Fibroblast of pulmonary artery (primary cell): ENCODE results near the gene CRYBG1.

Source experiments
- DNase-seq: peaks from one replicate; pipeline ENCODE4 v3.0.0-alpha.2; 2010; ENCODE audit warnings: low read depth
- H3K4me3 ChIP-seq: replicated peaks from 2 replicates; pipeline ENCODE4 v1.5.1; 2011; ENCODE audit warnings: low read depth, mild to moderate bottlenecking, control low read depth, low read length, moderate library complexity
- CTCF ChIP-seq: IDR thresholded peaks from 2 replicates; pipeline ENCODE4 v1.5.1; 2011; ENCODE audit warnings: mild to moderate bottlenecking, control low read depth, low read length, inconsistent platforms; ENCODE audit errors: missing control alignments

Gene CRYBG1

DNA sequence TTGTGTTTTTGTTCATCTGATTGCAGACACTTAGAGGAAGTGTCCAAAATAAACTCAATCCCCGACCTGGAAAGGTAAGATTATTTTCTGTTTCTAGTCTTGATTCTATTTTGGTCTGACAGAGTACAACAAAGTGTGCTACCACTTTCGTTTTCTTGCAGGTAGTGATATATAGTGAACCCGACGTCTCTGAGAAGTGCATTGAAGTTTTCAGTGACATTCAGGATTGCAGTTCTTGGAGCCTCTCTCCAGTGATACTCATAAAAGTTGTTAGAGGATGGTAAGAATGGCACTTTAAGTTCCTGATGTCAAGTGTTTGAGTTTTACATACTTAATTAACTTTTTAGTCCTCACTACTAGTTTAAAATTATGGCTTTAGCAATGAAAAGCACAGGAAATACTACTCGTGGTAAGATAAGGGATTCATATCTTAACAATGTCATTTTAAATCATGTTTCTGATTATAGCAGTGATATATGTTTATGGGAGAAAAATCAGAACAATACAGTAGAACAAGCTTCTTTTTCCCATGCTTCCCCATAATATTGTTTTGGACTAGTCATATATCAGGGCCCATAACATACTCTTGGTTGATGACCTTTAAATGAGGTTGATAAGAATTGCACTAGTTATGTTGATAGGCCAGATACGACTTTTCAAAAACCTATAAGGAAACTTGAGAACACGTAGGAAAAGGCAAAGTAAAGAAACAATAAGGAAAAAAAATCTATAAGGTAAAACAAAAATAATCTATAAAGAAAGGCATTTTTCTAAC, 164.8 kb downstream of the CRYBG1 start:
- no peak for TF ChIP-seq CTCF
- DNase-seq, result no peak
- no peak overlapping the region for H3K4me3 ChIP-seq

DNA sequence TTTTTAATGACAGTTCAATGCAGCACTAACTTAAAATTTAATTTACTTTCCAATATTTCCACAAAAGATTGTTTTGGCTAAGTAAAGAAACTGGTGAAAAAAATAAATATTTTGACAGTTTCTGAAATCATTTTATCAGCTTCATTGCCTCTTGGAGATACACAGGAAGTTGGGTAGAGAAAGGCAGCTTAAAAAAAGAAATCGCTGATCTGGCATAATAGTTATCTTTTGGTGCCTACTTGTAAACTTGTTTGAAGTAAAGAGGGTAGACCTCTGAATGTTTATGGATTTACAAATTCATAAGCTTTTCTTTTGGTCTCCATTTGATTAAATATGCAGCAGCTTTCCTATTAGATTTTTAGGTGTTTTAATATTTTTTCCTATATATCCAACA, 165.4 kb downstream of the CRYBG1 start:
- H3K4me3 ChIP-seq, result no peak overlapping the region
- no peak for TF ChIP-seq CTCF
- DNase-seq, result no peak

GRCh38 chr6:106527117-106527516, 166.6 kb downstream of the CRYBG1 start:
- no peak for TF ChIP-seq CTCF
- H3K4me3 ChIP-seq, result no peak overlapping the region
- DNase-seq, result no peak

DNA sequence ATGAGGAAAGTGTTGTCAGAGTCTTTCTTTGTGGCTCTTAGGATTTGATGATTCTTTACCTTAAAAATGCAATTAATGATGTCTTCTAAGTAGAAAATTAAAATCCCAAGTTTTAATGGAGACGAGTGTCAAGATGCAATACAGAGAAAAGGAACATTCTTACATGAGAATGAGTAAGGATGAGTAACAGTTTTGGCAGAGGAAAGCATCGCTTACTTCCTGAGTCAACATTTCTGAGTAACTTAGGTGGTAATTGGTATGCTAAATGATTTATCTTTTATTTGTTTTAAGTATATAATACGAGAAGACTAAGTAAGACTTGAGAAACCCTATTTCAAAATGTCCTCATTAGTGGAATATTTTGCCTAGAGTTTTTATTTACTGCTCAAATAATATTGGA, 167.5 kb downstream of the CRYBG1 start:
- no peak overlapping the region for H3K4me3 ChIP-seq
- TF ChIP-seq CTCF, result no peak

GRCh38 chr6:106528521-106528920, 168.0 kb downstream of the CRYBG1 start:
- no peak overlapping the region for H3K4me3 ChIP-seq
- DNase-seq, result no peak
- TF ChIP-seq CTCF, result no peak

More for the DNA sequence above, 167.5 kb downstream of the CRYBG1 start:
- peak; percentile 85 for DNase-seq

GRCh38 chr6:106529438-106529837, 168.9 kb downstream of the CRYBG1 start:
- no peak overlapping the region for H3K4me3 ChIP-seq
- TF ChIP-seq CTCF, result no peak
- DNase-seq, result no peak

GRCh38 chr6:106530026-106530425, 169.5 kb downstream of the CRYBG1 start:
- H3K4me3 ChIP-seq, result no peak overlapping the region
- TF ChIP-seq CTCF, result no peak
- DNase-seq, result no peak
